ENCODE results near the gene SPEF2. TPM values are rescaled to one million over a fixed set of nuclear protein-coding genes. Genes with fewer than 3 reads are reported as not detected.

The SPEF2 gene
- total and polyA plus RNA-seq, 2 of the 13 experiments (the other 11 are each of a cell fraction or from before 2014, with no cell fraction given) = 1.5 to 2.3 TPM

GRCh38 chr5:35617435-35618303 is at the start of gene SPEF2 (continued):
- TF ChIP-seq ZNF749 (CRISPR knock-in tag; IDR thresholded peaks at IDR 0.05; ENCODE audit: borderline replicate concordance) (peak; percentile 62; the same call in 1 of the 2 replicates), ZNF317 (CRISPR knock-in tag; IDR thresholded peaks at IDR 0.05) (0 out of 2 replicates have a peak, but pooled peaks have one; percentile 50), TSC22D2 (CRISPR knock-in tag; IDR thresholded peaks at IDR 0.05; ENCODE audit: borderline replicate concordance) (peak; percentile 63; the same call in 1 of the 2 replicates), ZNF670 (CRISPR knock-in tag; IDR thresholded peaks at IDR 0.05; ENCODE audit: borderline replicate concordance) (peak; percentile 68; the same call in 1 of the 2 replicates), DMTF1 (CRISPR knock-in tag; IDR thresholded peaks at IDR 0.05) (no peak), ATF7 (IDR thresholded peaks at IDR 0.05) (no peak), ATF7 (CRISPR knock-in tag; IDR thresholded peaks at IDR 0.05) (no peak), HIVEP1 (CRISPR knock-in tag; IDR thresholded peaks at IDR 0.05) (peak; percentile 29; the same call in 1 of the 2 replicates), KAT8 (CRISPR knock-in tag; IDR thresholded peaks at IDR 0.05) (peak; percentile 84), NFE2 (CRISPR knock-in tag; IDR thresholded peaks at IDR 0.05) (no peak), POGZ (CRISPR knock-in tag; IDR thresholded peaks at IDR 0.05) (peak; percentile 96), ZNF816 (CRISPR knock-in tag; IDR thresholded peaks at IDR 0.05; ENCODE audit: borderline replicate concordance) (0 out of 2 replicates have a peak, but pooled peaks have one; percentile 54), KIAA2018 (CRISPR knock-in tag; IDR thresholded peaks at IDR 0.05; ENCODE audit: borderline replicate concordance) (no peak), ZNF562 (CRISPR knock-in tag; IDR thresholded peaks at IDR 0.05; ENCODE audit: borderline replicate concordance) (no peak), REPIN1 (CRISPR knock-in tag; IDR thresholded peaks at IDR 0.05; ENCODE audit: borderline replicate concordance, low read depth) (peak; percentile 64; the same call in 1 of the 2 replicates), SP1 (IDR thresholded peaks at IDR 0.05) (no peak), SP1 (CRISPR knock-in tag; IDR thresholded peaks at IDR 0.05) (peak; percentile 21; the same call in 1 of the 2 replicates), XRCC5 (optimal IDR thresholded peaks at IDR 0.05; ENCODE audit: low read length) (peak; percentile 97), FOXA1 (IDR thresholded peaks at IDR 0.05) (no peak), FOXA1 (CRISPR knock-in tag; IDR thresholded peaks at IDR 0.05) (no peak), RAD21 (CRISPR knock-in tag; IDR thresholded peaks at IDR 0.05) (peak; percentile 70; the same call in 1 of the 2 replicates)
